ENCODE measurements around the gene XRN1.

DNA sequence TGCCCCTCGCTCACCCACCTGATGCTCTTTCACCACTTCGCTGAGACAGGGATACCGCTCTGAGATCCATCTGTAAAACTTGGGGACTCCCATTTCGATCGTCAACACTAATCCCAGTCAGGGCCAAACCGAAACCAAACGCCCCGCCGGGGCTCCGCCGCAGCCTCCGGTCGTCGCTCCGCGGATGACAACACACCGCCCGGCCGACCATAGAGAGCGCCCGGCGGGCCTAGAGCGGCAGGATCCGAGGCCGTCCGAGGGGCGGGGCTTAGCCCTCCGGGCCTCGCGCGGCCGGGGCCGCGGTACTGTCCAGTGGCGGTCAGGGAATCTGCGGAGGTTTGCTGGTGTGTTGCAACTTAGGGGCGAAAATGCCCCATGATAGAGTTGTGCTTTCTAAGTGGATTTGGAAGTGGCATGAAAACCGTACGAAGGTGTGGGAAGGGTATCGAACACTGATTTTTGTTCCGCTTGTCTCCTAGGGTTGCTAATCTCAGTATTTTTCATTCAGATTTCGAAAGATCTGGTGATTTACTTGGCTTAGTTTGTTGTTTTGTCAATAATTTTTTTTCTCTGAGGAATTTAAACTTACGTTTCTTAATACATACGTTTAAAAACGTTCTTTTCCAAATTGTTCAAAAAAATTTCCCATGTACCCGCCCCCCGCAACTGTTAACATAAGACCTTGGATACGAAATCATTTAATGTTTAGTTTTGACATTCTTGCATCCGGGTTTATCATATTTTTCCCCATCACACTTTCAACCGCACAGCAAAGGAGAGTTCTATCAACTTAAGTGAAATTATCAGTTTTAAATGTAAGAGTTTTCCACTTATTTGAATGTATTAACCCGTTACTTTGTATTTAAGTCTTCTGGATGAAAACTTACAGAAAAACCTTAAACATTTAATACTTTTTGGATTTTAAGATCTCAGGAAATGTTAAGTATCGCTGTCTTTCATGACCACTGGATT, at the start of gene XRN1:
- TF ChIP-seq, protein P1, sequence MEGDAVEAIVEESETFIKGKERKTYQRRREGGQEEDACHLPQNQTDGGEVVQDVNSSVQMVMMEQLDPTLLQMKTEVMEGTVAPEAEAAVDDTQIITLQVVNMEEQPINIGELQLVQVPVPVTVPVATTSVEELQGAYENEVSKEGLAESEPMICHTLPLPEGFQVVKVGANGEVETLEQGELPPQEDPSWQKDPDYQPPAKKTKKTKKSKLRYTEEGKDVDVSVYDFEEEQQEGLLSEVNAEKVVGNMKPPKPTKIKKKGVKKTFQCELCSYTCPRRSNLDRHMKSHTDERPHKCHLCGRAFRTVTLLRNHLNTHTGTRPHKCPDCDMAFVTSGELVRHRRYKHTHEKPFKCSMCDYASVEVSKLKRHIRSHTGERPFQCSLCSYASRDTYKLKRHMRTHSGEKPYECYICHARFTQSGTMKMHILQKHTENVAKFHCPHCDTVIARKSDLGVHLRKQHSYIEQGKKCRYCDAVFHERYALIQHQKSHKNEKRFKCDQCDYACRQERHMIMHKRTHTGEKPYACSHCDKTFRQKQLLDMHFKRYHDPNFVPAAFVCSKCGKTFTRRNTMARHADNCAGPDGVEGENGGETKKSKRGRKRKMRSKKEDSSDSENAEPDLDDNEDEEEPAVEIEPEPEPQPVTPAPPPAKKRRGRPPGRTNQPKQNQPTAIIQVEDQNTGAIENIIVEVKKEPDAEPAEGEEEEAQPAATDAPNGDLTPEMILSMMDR (IDR thresholded peaks at IDR 0.05): peak in 1 of 5 experiments; percentile 19
- TF ChIP-seq EP300 (IDR thresholded peaks at IDR 0.05) (peak; percentile 25 to 90), POLR2A (IDR thresholded peaks at IDR 0.05) (peak; percentile 35 to 68)
